ENCODE results near the gene PLEKHF1.

PLEKHF1 gene, protein sequence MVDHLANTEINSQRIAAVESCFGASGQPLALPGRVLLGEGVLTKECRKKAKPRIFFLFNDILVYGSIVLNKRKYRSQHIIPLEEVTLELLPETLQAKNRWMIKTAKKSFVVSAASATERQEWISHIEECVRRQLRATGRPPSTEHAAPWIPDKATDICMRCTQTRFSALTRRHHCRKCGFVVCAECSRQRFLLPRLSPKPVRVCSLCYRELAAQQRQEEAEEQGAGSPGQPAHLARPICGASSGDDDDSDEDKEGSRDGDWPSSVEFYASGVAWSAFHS

DNA sequence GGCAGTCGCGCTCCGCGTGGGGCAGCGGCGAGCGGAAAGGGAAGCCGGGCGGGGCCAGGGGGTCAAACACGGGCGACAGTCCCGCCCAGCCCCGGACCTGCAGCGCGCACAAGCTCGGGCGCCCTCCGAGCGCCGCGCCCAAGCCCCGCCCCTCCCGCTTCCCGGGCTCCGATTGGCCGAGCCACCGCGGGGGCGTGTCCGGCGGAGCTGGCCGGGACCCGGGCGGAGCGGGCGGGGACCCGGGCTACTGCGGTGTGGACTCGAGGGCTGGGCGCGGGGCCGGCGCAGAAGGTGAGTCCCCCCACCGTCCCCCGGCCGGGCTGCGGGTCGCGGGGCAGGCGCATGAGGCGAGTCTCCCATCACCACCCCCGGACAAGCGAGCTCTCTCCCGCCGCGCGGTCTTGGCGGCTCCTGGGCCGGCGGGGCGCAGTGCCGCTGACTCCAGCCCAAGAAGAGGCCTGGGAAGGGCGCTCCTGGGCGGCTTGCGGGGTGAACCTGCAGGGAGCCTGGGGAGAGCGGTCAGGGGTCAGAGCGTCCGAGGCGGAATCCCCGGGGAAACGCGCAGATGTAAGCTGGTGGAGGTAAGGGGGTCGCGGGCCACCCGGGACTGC is at the start of gene PLEKHF1:
PLEKHF1 (plus strand) TSS at position 247 of the 611 bp plus-strand sequence. CDS start 8,379 bp downstream, outside the sequence.
- peak within 1 kb of the TSS; percentile 88 for H3K27ac ChIP-seq (ENCODE audit: low read length)
- H3K36me3 ChIP-seq (ENCODE audit: control insufficient read depth in 1 of 2, insufficient read depth in 2 of 2, low read length in 2 of 2): peaks cover 0 to 3% of the 10 kb centered on the region in 2 donors
- H3K9me3 ChIP-seq (ENCODE audit: control insufficient read depth in 1 of 2, low read length in 2 of 2): no peaks in the 10 kb centered on the region
- peak within 1 kb of the TSS; percentile 64 to 82 for H3K4me3 ChIP-seq (ENCODE audit: low read depth in 1 of 2, low read length in 2 of 2)
- H3K27me3 ChIP-seq (ENCODE audit: low read depth, low read length): no peaks in the 10 kb centered on the region
- peaks cover 11 to 52% of the 10 kb centered on the region in 2 donors for H3K4me1 ChIP-seq (ENCODE audit: control insufficient read depth in 1 of 2, insufficient read depth in 2 of 2, low read length in 2 of 2)

DNA sequence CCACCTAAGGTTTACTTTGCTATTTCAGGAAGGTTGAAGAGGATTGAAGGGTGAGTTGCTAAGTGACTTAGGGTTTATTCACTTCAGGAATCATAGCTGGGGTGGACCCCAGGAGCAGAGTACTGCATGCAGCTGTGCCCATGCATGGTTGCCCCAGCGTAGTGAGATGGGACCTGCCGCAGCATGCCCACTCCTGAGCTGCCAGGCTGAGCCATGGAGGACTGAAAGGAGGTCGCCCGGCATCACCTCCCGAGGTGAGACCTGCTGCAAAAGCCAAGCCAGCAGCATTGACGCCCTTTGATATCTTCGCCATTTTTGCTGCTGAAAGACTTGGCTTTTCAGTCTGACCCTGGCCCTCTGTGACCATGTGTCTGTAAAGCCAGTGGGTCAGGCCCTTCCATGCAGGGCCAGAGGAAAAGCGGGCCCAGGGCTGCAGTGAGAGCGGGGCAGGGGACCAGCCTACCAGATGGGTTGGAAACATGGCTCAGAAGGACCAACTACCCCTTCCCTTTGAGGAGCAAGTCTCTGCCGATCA is 49.3 kb upstream of the PLEKHF1 start:
- no peaks in the 10 kb centered on the region for H3K4me1 ChIP-seq (ENCODE audit: control insufficient read depth in 1 of 2, insufficient read depth in 2 of 2, low read length in 2 of 2)
- no peak overlapping the region for H3K4me3 ChIP-seq (ENCODE audit: low read depth in 1 of 2, low read length in 2 of 2)
- H3K36me3 ChIP-seq (ENCODE audit: control insufficient read depth in 1 of 2, insufficient read depth in 2 of 2, low read length in 2 of 2): peaks cover 33 to 57% of the 10 kb centered on the region in 2 donors
- H3K9me3 ChIP-seq (ENCODE audit: control insufficient read depth in 1 of 2, low read length in 2 of 2): no peaks in the 10 kb centered on the region
- no peak overlapping the region for H3K27ac ChIP-seq (ENCODE audit: low read length)
- no peaks in the 10 kb centered on the region for H3K27me3 ChIP-seq (ENCODE audit: low read depth, low read length)

DNA sequence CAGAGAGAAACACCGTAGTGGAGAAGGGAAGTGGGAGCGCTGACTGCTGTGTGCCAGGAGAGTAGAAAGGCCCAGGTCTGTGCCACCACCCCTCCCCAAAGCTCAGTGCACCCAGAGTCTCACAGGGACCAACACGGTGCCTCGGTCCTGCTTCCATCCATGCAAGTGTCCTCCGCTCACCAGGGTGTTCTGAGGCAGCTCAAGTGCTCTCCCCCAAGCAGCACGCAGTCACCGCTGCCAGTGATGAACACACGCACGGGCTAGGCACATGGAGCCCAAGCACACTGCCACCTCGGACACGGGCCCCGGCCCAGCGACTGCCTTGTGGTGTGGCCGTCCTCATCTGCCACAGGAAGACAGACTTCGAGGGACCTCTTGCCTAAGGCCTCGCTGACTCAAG is 48.7 kb upstream of the PLEKHF1 start:
- no peak overlapping the region for H3K27ac ChIP-seq (ENCODE audit: low read length)
- no peaks in the 10 kb centered on the region for H3K9me3 ChIP-seq (ENCODE audit: control insufficient read depth in 1 of 2, low read length in 2 of 2)
- peaks cover 27 to 53% of the 10 kb centered on the region in 2 donors for H3K36me3 ChIP-seq (ENCODE audit: control insufficient read depth in 1 of 2, insufficient read depth in 2 of 2, low read length in 2 of 2)

DNA sequence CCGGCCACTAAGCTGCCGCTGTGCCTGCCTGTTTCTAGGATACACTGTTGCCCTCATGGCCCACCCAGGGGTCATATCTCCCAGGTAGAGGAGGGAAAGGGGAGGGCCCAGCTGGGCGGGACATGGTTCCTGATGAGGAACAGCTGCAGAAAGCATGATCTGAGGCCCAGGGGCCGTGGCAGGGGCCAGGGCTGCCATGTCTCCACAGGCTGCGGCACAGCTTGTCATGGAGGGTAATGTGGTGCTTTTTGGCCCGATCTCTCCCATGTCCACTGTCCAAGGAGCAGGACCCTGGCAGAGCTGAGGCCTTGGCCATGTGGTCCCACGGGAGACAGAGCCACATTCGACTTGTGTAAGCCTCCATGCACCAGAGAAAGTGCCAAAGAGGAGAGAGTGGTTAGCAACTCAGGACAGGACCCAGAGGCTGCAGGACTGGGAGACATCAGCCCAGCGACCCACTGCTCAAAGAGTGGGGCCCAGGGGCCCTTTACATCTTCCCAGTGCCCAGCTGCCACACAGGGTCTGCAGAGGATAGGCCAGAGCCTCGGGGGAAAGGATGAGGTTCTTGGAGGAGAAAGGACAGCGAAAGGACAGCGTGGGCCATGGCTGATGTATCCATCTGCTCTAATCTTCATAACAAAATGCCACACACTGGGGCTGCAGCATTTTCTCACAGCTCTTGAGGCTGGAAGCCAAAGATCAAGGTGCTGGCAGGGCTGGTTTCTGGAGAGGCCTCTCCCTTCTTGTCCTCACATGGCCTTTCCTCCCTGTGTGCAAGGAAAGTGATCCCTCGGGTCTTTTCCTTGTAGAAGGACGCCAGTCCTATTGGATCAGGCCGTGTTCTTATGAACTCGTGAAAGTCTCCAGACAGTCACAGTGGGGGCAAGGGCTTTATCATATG is 47.6 kb upstream of the PLEKHF1 start:
- no peaks in the 10 kb centered on the region for H3K4me1 ChIP-seq (ENCODE audit: control insufficient read depth in 1 of 2, insufficient read depth in 2 of 2, low read length in 2 of 2)
- no peaks in the 10 kb centered on the region for H3K9me3 ChIP-seq (ENCODE audit: control insufficient read depth in 1 of 2, low read length in 2 of 2)
- no peak overlapping the region for H3K4me3 ChIP-seq (ENCODE audit: low read depth in 1 of 2, low read length in 2 of 2)

More for the DNA sequence above, 48.7 kb upstream of the PLEKHF1 start:
- Histone ChIP-seq H3K27me3 (ENCODE audit: low read depth, low read length) (no peaks in the 10 kb centered on the region), H3K4me3 (ENCODE audit: low read depth in 1 of 2, low read length in 2 of 2) (no peak overlapping the region), H3K4me1 (ENCODE audit: control insufficient read depth in 1 of 2, insufficient read depth in 2 of 2, low read length in 2 of 2) (no peaks in the 10 kb centered on the region)

DNA sequence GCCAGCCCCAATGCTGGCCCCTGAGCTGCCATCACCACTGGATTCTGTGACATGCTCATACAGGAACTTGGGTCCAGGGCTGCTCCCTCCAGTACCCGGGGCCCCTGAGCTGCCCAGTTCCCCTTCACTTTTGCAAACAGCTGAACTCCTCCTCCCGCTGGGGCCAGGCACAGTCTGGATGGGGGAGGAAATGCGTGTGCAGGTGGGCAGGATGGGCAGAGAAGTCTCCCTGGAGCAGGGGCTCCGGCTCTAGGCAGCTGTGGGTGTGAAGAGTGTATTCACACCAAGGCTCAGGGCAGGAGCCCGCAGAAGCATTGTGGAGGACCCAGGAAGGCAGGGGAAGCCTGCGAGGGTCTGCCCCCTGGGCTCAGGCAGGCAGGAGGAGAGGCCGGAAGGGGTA is 46.8 kb upstream of the PLEKHF1 start:
- no peaks in the 10 kb centered on the region for H3K4me1 ChIP-seq (ENCODE audit: control insufficient read depth in 1 of 2, insufficient read depth in 2 of 2, low read length in 2 of 2)
- no peaks in the 10 kb centered on the region for H3K9me3 ChIP-seq (ENCODE audit: control insufficient read depth in 1 of 2, low read length in 2 of 2)
- H3K27me3 ChIP-seq (ENCODE audit: low read depth, low read length): no peaks in the 10 kb centered on the region
- H3K27ac ChIP-seq (ENCODE audit: low read length): no peak overlapping the region
- no peak overlapping the region for H3K4me3 ChIP-seq (ENCODE audit: low read depth in 1 of 2, low read length in 2 of 2)
- peaks cover 14 to 34% of the 10 kb centered on the region in 2 donors for H3K36me3 ChIP-seq (ENCODE audit: control insufficient read depth in 1 of 2, insufficient read depth in 2 of 2, low read length in 2 of 2)

More for the DNA sequence above, 47.6 kb upstream of the PLEKHF1 start:
- Histone ChIP-seq H3K36me3 (ENCODE audit: control insufficient read depth in 1 of 2, insufficient read depth in 2 of 2, low read length in 2 of 2) (peaks cover 16 to 42% of the 10 kb centered on the region in 2 donors), H3K27me3 (ENCODE audit: low read depth, low read length) (no peaks in the 10 kb centered on the region), H3K27ac (ENCODE audit: low read length) (no peak overlapping the region)

DNA sequence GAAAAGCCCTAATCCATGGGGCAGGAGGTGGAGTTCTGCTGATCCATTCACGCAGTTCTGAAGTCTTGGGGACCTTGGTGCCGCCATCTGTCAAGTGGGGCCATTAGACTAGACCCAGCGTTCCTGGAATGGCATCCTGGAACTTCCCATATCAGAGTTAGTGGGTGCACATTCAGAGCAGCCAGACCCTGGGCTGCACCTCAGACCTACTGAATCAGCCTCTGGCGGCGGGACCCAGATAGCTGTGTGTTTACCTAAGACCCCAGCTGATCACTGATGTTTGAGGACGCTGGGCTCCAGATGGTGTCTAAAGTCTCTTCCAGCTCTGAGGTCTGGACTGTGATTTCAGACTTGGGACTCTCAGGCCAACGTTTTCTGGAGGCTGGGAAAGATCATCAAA is 46.4 kb upstream of the PLEKHF1 start:
- Histone ChIP-seq H3K4me3 (ENCODE audit: low read depth in 1 of 2, low read length in 2 of 2) (no peak overlapping the region), H3K9me3 (ENCODE audit: control insufficient read depth in 1 of 2, low read length in 2 of 2) (no peaks in the 10 kb centered on the region), H3K27ac (ENCODE audit: low read length) (no peak overlapping the region), H3K4me1 (ENCODE audit: control insufficient read depth in 1 of 2, insufficient read depth in 2 of 2, low read length in 2 of 2) (no peaks in the 10 kb centered on the region), H3K27me3 (ENCODE audit: low read depth, low read length) (no peaks in the 10 kb centered on the region), H3K36me3 (ENCODE audit: control insufficient read depth in 1 of 2, insufficient read depth in 2 of 2, low read length in 2 of 2) (peaks cover 10 to 29% of the 10 kb centered on the region in 2 donors)

DNA sequence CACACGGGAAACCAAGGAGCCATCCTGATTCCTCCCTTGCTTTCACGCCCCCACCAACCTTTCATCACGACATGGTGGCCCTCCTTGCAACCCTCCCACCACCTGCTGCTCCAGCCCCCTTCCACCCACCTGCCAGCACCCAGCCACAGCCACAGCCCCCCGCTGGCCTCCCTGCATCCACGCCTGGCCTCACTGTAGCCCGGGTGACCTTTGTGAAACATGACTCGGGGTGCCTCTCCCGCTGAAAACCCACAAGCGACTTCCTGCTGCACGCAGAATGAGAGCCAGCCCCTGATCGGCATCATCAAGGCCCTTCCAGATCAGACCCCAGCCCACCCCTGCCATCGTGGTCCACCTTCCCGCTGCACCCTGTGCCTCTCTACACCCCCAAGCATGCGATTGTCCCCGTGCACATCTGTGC is 44.3 kb upstream of the PLEKHF1 start:
- Histone ChIP-seq H3K4me3 (ENCODE audit: low read depth in 1 of 2, low read length in 2 of 2) (no peak overlapping the region), H3K27ac (ENCODE audit: low read length) (no peak overlapping the region)

DNA sequence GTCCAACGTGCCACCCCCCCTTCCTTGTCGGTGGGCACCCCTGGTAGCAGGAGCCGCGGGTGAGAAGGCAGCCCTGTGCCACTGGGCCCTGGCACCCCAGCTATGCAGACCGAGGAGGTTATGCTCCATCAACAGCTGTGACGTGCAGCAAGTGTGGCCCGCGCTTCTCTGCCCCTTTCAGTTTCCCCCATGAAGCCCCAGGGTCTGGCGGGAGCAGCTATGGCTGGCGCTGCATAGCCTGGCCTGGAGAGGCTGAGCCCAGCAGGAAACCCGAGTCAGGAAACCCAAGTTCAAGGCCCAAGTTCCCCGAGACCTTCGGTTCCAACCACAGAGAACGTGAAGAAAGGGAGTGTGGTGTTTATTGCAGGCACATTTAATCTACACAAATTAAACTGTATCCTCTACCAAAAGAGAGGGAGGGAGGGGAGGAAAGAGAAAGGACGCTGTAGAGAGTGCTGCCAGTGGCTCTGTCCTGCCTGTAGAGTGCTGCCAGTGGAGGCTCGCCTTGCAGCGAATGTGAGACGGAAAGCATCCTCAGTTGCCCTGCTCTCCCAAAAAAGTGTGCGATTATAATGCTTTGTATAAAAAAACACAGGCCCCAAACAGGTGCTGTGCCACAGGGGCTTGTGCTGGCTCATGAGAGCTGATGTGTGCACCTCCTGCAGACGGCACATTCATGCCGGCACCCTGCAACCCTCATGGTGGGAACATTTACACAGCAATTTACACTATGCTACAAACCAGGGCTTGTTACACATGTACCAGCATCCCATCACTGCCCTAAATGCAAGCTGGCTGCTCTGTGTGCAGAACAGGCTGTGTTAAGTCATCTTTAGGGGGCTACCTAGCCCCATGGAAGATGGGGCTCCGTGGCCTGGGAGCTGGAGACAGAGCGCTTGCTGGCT is 42.8 kb upstream of the PLEKHF1 start:
- H3K27me3 ChIP-seq (ENCODE audit: low read depth, low read length): no peaks in the 10 kb centered on the region
- no peak overlapping the region for H3K4me3 ChIP-seq (ENCODE audit: low read depth in 1 of 2, low read length in 2 of 2)
- no peaks in the 10 kb centered on the region for H3K4me1 ChIP-seq (ENCODE audit: control insufficient read depth in 1 of 2, insufficient read depth in 2 of 2, low read length in 2 of 2)
- H3K36me3 ChIP-seq (ENCODE audit: control insufficient read depth in 1 of 2, insufficient read depth in 2 of 2, low read length in 2 of 2): no peaks in the 10 kb centered on the region
- no peaks in the 10 kb centered on the region for H3K9me3 ChIP-seq (ENCODE audit: control insufficient read depth in 1 of 2, low read length in 2 of 2)
- no peak overlapping the region for H3K27ac ChIP-seq (ENCODE audit: low read length)

More for the DNA sequence above, 44.3 kb upstream of the PLEKHF1 start:
- Histone ChIP-seq H3K4me1 (ENCODE audit: control insufficient read depth in 1 of 2, insufficient read depth in 2 of 2, low read length in 2 of 2) (no peaks in the 10 kb centered on the region), H3K36me3 (ENCODE audit: control insufficient read depth in 1 of 2, insufficient read depth in 2 of 2, low read length in 2 of 2) (peaks cover 0 to 10% of the 10 kb centered on the region in 2 donors), H3K9me3 (ENCODE audit: control insufficient read depth in 1 of 2, low read length in 2 of 2) (no peaks in the 10 kb centered on the region), H3K27me3 (ENCODE audit: low read depth, low read length) (no peaks in the 10 kb centered on the region)

DNA sequence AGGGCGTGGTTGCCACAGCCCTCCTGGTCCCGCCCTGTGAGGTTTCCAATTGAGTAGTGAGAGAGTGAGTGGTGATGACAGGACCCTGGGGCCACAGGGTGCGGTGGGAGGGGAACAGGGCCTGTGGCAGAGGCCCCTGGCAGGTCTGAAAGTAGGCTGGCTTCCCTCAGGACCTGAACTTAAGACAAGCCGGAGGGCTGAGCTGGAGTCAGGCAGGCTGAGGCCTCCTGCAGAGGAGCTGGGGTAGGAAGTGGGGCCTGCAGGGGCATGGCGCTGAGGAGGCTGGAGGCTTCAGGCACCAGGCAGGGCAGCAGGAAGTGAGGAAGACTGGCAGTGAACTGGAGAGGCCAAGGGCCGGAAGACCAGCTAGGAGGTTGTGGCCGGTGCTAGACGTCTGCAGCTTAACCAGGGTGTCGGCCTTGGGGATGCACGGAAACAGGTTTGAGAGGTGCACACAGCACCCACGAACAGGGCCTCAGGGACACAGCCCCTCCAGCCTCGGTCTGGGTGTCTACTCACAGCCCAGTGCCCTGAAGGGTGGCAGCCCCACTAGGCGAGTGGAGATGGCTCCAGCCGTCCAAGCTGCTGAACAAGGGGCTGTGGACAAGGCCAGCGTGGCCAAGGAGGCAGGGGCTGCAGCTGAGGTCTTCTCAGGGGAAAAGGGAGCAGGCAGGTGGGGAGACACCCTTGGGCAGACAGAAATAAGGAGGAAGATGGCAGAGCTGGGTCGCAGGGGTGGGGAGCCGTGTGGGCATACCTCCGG is 41.4 kb upstream of the PLEKHF1 start:
- Histone ChIP-seq H3K4me3 (ENCODE audit: low read depth in 1 of 2, low read length in 2 of 2) (no peak overlapping the region), H3K27ac (ENCODE audit: low read length) (no peak overlapping the region), H3K4me1 (ENCODE audit: control insufficient read depth in 1 of 2, insufficient read depth in 2 of 2, low read length in 2 of 2) (no peaks in the 10 kb centered on the region), H3K9me3 (ENCODE audit: control insufficient read depth in 1 of 2, low read length in 2 of 2) (no peaks in the 10 kb centered on the region), H3K27me3 (ENCODE audit: low read depth, low read length) (no peaks in the 10 kb centered on the region), H3K36me3 (ENCODE audit: control insufficient read depth in 1 of 2, insufficient read depth in 2 of 2, low read length in 2 of 2) (no peaks in the 10 kb centered on the region)

All from muscle layer of duodenum (tissue), 2 donors.